LNCaP clone FGC (cell line): ENCODE data around the gene DTD1.

Experiments used
- DNase-seq: peaks from one replicate; pipeline ENCODE4 v3.0.0-alpha.2; 2011; ENCODE audit warnings: low read depth
- H3K4me3 ChIP-seq: 2 replicates; pipeline ENCODE4 v1.5.1; 2011; ENCODE audit warnings: mild to moderate bottlenecking, low read depth, low read length, control low read depth
- TF ChIP-seq, protein P1 (sequence below): IDR thresholded peaks from 2 replicates; pipeline ENCODE4 v1.5.1; 2012; ENCODE audit warnings: mild to moderate bottlenecking; ENCODE audit not compliant: control insufficient read depth, insufficient read depth; ENCODE audit errors: extremely low read depth

Gene DTD1

DNA sequence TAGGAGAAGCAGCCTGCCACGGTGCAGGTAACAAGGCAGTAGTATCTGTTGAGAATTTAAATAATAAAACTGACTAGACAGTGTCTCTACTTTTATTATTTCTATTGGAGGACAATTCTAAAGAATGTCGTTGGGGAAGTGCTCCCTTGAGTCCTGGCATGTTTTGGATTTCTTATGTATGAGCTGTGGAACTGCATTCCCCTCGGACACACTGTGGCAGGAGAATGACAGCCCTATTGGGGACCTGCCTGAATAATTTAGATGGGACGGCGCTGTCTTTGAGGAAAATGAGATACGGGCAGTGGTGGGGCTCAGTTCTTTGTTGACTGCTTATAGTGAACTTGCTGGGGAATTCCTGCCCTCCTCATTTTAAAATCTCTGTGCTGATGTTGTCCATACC lies 223.3 kb downstream of the DTD1 start:
- DNase-seq = no peak
- no peak overlapping the region for H3K4me3 ChIP-seq
- TF ChIP-seq, protein P1, sequence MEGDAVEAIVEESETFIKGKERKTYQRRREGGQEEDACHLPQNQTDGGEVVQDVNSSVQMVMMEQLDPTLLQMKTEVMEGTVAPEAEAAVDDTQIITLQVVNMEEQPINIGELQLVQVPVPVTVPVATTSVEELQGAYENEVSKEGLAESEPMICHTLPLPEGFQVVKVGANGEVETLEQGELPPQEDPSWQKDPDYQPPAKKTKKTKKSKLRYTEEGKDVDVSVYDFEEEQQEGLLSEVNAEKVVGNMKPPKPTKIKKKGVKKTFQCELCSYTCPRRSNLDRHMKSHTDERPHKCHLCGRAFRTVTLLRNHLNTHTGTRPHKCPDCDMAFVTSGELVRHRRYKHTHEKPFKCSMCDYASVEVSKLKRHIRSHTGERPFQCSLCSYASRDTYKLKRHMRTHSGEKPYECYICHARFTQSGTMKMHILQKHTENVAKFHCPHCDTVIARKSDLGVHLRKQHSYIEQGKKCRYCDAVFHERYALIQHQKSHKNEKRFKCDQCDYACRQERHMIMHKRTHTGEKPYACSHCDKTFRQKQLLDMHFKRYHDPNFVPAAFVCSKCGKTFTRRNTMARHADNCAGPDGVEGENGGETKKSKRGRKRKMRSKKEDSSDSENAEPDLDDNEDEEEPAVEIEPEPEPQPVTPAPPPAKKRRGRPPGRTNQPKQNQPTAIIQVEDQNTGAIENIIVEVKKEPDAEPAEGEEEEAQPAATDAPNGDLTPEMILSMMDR = no peak

DNA sequence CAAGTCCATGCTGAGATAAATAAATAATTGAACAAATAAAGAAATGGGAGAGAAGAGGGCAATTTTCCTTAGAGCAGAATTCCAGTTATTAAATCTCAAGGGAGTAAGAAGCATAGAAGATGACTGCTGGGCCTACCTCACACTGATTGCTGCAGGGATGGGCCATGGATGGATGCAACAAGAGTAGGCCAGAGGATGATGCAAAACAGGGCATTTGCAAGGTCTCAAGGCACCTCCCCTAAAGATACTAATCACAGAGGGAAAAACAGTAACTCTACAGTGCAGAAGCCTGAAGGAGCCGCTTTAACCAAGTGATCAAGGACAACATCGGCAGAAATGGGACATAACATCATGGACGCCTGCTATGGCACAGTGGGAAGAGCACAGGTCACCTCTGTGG lies 224.1 kb downstream of the DTD1 start:
- H3K4me3 ChIP-seq = no peak overlapping the region
- no peak for DNase-seq
- TF ChIP-seq, protein P1 = no peak

DNA sequence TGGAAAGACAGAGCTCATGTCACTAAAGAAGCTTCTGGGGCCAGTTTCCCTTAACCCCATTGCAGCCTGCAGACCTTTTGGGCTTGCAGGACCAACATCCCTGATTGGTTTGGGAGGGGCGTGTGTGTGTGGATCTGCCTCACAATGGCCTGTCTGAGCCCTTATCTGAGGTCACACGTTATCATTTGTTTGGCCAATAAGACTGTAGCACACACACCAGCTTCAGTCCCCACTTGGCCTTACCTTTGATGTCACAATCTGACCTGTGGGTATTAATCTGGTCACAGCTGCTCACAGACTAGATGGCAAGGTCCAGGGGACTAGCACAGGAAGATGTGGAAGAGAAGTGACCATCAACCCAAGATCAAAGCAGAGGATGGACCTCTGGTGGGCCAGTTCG lies 225.6 kb downstream of the DTD1 start, which contains the start of gene SCP2D1:
SCP2D1 (plus strand) TSS at position 301 of the 400 bp plus-strand sequence; CDS start at position 334, 33 bp downstream.
- TF ChIP-seq, protein P1 = no peak
- no peak within 1 kb of the TSS for H3K4me3 ChIP-seq
- DNase-seq = no peak

DNA sequence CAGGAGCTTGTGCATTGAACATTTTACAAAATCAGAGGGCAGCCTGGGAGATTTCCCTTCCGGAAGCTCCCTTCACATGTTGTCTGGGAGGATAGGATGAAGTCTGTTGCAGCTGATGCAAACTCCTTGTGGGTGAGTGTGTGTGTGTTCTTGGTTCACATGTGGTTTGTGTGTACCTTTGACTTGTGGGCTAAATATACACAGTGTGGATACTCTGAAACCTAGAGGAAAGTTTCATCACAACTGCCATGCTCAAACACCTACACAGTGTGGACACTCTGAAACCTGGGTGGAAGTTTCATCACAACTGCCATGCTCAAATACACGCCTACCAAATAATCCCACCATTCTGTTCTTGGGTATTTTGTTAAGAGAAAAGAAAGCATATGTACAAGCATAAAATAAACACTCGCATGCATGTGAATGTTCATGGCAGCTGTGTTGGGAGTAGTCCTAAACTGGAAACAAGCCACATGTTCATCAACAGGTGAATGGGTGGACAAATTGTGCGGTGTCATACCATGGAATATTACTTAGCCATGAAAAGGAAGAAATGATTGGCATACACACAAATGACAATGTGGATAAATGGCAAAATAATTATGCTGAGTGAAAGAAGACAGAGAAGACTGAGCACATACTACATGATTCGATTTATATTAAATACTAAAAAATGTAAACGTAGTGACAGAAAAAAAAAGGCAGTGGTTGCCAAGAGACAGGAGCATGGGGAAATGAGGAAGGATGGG lies 227.5 kb downstream of the DTD1 start:
- TF ChIP-seq, protein P1 = no peak
- DNase-seq = no peak
- H3K4me3 ChIP-seq = no peak overlapping the region
